Uterus (tissue), 2 donors: ENCODE results near the gene LGALS14.

ENCODE experiments used
- CTCF ChIP-seq, 4 experiments: fragments of 200-600 bp in 2 of 4; fragments of 450-650 bp in 2 of 4; sonication (generic) in 2 of 4; IDR thresholded peaks; one replicate each; pipeline ENCODE4 v1.5.1; 2016 to 2019; ENCODE audit warnings: antibody characterized with exemption in 4 of 4, mild to moderate bottlenecking in 2 of 4, moderate library complexity in 1 of 4
- POLR2A ChIP-seq, 2 donors: fragments of 450-650 bp; IDR thresholded peaks; one replicate each; pipeline ENCODE4 v1.6.1; 2016; ENCODE audit warnings: antibody characterized with exemption in 2 of 2, mild to moderate bottlenecking in 1 of 2, moderate library complexity in 1 of 2

GRCh38 chr19:39708594-39708993 lies 4.3 kb downstream of the LGALS14 start:
- TF ChIP-seq CTCF (IDR thresholded peaks at IDR 0.05) (no peak), POLR2A (IDR thresholded peaks at IDR 0.05) (no peak)
